Activated CD4-positive, alpha-beta T cell treated with anti-CD3 and anti-CD28 coated beads, Interleukin-2, amount 50 U/mL, for 48 hours (primary cell): Measurements from ENCODE around the gene ZGRF1.
"Not testable (repeated sequence)": the region's sequence is repeated elsewhere in the genome, so short reads cannot be mapped to it uniquely, and the experiment has no call there.

ENCODE experiments used
- DNase-seq, 2 experiments: peaks; one replicate each; pipeline ENCODE4 v3.0.0-alpha.2; 2020

Gene ZGRF1

DNA sequence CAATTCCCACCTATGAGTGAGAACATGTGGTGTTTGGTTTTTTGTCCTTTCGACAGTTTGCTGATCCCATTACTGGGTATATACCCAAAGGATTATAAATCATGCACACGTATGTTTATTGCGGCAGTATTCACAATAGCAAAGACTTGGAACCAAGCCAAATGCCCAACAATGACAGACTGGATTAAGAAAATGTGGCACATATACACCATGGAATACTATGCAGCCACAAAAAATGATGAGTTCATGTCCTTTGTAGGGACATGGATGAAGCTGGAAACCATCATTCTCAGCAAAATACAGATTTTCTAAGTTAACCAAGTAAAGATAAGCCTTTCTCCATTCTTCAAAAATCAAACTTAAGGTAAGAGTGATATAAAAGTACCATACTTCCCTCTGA is 82.4 kb downstream of the ZGRF1 start:
- not testable (repeated sequence) for DNase-seq

DNA sequence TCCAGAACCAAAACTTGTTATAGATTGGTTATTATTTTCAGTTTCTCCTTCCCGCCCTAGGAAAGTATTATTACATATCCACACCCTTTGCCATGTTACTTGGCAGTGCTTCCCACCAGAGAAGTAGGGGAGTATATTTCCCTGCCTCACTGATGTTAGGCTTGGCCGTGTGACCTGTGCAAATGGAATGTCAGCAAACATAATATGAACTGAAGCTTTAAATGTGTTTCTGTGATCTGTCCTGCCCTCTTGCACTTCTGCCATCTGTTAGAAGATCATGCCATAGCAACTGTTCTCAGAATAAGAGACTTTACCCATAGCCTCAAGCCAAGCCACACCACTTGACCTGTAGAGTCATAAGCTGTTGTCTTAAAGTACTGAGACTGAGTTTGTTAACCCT is 84.0 kb downstream of the ZGRF1 start:
- no peak for DNase-seq

DNA sequence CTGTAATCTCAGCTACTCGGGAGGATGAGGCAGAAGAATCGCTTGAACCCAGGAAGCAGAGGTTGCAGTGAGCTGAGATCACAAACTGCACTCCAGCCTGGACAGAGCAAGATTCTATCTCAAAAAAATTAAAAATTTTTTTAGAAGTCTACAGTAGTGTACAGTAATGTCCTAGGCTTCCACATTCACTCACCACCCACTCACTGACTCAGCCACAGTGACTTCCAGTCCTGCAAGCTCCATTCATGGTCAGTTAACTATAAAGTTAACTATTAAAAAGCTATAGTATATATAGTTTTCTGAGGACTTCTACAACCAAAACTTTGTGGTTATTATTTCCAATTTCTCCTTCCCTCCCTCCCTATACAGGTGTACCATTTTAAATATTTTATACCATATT is 86.0 kb downstream of the ZGRF1 start:
- DNase-seq = no peak

DNA sequence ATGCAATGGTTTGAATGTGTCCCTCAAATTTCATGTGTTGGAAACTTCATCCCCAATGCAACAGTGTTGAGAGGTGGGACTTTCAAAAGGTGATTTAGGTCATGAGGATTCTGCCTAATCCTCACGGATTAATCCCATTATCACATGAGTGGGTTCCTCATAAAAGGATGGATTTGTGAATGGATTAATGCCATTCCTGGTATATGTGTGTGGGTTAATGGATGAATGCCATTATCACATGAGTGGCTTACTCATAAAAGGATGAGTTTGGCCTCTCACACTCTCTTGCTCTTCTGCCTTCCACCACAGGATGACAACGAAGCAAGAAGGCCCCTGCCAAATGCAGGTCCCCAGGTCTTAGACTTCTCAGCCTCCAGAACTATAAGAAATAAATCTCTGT is 90.2 kb downstream of the ZGRF1 start:
- no peak for DNase-seq

DNA sequence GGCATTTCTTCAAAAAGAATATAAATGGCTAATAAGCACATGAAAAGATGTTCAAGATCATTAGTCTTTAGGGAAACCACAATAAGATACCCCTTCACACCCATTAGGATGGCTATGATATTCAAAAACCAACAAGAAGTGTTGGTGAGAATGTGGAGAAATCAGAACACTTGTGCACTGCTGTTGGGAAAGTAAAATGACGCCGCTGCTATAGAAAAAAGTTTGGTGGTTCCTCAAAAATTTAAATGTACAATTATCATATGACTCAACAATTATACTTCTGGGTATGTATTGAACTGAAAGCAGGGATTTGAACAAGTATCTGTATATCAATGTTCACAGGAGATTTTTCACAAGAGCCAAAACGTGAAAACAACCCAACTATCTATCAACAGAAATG is 91.4 kb downstream of the ZGRF1 start:
- no peak for DNase-seq

DNA sequence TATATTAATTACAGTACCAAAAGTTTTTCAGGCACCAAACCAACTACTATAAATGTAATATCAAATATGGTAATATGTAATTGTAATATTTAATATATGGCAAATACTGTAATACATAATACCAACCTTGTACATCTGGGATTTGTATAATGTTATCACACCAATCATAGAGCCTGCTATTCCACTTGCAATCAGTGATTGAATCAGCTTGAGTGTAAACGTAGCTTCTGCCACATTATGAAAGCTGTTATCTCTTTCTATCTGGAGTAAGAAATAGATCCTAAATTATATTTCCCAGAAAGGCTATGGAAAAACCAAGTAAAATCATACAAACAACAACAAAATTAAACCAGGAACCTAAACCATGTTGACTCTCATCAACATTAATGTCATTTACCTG is 96.0 kb downstream of the ZGRF1 start:
- no peak for DNase-seq

DNA sequence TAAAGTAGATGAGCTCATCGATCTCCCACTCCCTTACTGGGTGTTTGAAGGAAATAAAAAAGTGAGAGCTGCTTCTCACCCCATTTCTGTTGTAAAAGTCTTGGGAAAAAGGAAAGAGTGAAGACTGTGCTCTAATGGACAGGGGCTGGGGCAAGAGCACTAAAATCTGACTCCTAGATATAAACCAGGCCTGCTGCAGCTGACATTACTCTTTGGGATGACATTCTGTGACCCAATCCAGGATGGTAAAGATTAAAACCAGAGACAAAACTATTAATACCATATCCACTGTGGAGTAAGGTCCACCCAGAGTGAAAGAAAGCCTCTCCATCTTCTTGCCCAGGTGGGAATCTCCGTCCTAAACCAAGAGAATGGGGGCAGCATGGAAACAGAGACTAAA is 100.6 kb downstream of the ZGRF1 start:
- DNase-seq = no peak

DNA sequence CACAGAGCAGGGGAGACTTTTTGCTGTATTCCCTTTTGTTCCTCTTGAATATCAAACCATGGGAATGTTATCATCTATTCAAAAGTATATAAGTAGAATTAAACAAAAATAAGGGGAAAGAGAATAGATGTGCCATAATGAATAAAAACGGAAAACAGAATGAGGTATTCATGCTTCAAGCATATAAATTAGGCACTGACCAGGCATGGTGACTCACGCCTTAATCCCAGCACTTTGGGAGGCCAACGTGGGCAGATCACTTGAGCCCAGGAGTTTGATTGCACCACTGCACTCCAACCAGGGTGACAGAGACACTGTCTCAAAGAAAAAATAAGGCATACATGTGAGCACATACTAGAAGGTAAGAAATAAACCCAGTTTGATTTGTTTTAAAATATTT is 104.4 kb downstream of the ZGRF1 start:
- DNase-seq = no peak

DNA sequence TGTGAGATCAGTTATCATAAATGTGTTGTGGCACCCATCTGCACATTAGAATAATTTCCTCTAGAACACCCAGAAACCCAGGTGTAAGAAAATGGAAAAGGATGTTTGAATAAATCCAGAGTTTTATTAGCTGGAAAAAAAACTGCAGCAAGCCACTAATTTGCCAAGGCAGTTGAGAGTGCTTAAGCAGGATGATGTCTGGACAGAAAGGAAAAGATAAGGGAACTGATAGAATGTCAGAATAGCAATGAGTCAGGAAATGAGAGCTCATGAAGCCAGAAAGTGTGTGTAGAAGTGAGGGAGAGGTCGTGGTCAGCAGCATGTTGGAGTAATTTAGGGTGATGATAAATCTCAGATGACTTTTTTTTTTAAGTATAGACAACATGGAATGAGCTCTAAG is 105.6 kb downstream of the ZGRF1 start:
- no peak for DNase-seq

DNA sequence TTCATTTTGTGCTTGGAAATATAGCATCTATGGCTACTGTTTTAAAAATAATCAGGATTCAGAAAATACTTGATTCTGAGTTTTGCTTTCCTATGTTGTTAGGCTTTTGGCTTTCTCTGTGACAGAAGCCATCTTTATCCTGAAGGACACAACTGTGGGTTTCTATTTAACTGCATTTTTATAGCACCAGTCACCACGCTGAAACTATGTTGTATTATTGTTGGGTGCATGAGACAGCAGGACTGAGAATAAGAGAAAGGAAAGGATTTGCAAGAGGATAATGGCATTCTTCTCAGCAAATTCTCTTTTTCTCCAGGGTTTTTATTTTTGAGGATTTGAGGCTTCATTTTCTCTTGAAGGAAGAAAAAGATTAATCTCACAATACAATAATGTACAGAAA is 110.6 kb downstream of the ZGRF1 start:
- no peak for DNase-seq

DNA sequence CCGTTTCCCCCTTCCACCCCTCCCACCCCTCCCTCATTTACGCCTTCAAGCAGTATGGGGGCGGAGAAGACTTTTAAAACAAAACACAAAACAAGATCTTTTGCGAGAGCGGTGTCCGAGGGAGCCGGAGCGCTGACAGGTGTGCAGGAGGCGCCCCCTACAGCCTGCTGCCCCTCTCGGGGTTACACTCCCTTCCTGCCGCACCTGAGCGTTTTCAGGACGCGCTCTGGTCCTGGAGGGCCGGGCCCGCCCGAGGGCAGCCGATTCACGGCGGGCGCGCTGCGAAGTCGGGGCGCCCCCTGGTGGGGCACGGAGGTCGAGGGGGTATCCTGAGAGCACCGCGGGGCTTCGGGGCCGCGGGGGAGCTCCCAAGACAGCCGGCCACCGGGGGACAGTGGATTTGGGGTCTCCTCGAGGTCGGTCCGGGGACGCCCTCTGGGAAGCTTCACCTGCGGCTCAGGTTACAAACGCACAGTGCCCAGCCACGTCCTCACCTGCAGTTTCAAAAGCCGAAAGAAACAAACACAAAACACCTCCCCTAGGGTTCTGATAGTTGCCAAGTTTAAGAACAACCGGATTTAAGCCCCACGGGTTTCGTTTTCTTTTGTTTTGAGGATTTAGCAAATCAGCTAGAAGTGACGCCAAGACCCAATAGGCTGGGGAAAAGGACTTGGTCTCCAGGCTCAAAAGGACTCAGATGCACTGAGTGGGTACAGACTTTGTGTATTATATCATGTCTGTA is 112.8 kb downstream of the ZGRF1 start:
- peak; percentile 78 to 85 for DNase-seq

DNA sequence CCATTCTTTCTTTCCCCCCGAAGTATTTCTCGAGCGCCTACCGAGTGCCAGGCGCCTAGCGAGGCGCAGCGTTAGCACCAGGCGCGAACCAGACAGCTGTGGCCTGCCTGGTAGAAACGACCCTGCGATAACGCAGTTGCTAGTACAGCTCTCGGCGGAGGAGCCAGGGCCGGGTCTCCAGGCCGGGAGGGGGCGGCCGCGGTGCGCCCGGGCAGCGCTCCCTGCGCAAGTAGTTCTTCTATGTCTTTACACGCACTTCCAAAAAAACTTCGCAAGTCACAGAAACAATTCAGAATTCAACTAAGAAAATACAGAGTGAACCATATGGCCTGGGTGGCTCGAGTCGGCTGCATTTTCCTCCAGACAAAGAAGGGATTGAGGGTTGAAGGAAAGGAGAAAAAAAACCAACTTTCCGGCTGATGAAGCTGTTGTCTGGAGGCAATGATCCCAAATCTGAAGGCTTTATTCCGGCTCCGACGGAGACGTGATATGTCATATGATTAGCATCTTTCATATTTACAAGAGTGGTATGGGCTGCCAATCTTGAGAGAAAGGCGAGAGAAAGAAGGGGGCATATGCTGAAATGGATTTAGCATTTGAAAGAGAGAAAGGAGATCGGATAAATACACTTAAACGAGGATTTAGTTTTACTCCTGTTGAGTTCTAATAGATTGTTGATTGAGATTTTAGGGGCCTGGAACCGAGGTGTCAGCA is 113.5 kb downstream of the ZGRF1 start:
- peak; percentile 43 to 52 for DNase-seq

DNA sequence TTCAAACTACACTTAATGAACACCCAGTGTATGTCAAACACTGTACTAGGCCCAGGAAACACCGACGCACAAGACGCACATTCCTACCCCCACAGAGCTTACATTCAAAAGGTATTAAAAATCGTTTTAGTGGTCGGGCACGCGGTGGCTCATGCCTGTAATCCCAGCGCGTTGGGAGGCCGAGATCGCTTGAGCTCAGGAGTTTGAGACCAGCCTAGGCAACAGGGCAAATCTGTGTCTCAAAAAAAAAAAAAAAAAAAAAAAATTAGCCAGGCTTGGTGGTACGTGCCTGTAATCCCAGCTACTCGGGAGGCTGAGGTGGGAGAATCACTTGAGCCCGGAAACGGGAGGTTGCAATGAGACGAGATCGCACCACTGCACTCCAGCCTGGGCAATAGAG is 114.3 kb downstream of the ZGRF1 start:
- DNase-seq = not testable (repeated sequence)

DNA sequence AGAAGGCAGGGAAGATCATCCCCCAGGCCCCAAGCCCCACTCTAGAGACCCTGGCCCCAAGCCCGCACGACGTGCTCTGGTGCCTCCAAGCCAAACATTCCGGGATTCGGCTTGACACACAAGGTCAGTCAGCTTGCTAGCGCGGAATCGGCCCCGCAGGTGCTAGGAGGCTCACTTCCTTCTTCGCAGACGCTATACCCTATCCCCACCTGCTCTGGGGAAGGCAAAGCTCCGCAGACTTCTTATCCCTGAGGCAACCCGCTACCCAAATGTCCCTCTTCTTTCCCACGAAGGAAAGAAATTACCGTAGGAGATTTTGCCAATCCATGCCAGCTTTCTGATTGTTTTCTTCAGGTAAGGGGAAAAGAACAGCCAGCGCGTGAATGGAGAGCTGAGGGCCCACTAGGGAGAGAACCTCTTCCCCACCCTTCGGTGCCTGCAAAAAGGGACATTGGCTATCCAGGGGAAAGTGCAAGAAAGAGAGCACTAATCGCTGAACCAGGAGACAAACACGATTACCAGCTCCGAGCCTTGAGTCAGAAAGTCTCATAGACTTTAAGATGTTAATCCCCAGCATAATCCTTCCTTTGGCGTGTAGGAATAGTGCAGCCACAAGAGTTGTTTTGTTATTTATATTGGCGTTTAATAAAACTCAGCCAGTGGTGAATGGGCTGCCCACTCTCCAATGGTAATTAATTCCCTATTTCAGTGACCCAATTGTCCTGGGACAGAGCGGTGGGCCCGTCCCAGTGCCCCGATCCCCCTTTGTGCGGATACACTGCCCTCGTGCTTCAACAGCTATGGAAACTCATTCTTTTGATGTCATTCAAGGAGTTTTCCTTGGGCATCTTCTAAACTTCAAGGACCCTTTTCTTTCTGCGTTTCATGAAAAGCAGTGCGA is 115.3 kb downstream of the ZGRF1 start:
- DNase-seq = peak; percentile 5 to 8

DNA sequence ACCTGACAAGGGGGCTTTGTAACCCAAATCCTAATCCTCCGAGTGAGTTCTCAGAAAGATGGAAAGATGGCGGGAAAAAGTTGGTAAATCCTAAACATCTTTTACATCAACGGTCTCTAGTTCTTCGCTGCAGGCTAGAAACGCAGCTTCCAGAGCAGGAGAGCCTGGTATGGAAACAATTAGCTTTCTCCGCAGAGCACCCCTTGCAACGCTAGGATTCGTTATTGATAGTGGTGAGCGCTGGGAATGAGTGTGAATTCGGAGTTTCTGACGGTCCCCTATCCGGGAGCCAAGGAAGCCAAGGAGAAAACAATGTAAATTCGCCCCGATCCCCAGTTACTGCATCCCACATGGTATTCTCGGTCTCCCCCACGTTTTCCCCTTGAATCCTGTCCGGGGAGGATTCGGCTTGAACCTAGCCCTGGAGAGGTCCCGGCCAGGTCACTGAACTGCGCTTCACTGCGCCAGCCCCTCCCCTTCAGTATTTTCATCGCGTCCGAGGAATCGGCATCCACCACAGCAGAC is 116.0 kb downstream of the ZGRF1 start:
- peak in 1 of 2 experiments; percentile 2 for DNase-seq

DNA sequence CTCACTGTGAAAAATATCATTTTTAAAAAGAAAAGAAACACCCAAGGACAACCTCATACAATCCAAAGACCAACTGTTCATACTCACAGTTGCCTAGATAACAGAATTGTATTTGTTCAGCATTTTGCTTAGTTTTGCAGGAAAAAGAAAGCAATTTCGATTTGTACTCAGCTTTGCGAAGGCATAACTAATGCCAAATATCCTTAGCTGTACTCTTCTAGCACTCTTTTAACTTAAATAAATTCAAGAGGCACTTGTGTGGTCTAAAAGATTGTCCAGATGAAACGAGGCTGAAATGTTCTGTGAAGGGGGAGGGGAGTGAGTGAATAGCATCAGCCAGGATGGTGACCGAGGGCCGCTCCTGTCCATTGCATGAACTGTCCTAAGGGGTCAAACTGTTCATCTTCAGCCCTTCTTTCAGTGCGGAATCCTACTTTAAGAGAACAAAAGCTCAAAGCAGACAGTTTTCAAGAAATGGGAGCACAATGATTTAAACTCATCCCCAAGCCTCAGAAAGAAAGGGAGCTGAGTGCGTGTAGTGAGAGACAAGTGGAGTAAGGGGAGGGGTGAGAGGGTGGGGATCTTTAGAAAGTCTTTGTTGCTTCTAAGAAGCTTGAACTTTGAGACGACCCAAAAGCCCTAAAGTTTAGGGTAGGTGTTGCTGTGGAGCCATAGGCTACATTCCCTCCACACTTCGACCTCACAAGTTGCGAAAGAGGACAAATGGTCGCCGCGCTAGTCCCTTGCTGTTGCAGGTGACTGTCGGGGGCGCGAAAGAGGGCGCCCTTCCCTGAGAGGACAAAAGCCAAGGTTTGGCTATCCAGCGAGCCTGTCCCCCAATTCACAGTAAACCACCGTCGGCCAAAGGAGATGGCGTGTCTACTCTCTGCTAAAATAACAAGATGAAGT is 116.8 kb downstream of the ZGRF1 start:
- DNase-seq = peak; percentile 5 to 21

DNA sequence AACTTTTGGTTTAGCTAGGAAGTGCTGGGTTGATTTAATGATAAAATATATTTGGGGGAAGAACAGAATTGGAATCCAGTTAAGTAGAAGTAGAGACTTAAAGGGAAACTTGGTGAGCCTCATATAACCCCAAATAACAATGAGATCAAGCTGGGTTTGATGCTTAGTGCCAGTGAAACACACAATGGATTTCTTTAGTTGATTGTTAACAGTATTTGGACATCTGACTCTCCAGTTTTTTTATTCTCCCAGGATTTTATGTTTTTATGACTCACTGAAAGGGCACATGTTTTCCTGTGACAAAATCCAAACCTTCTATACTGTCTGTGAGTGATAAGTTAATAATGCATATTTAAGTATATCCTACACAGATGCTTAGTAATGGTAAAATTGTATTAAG is 118.0 kb downstream of the ZGRF1 start:
- no peak for DNase-seq

DNA sequence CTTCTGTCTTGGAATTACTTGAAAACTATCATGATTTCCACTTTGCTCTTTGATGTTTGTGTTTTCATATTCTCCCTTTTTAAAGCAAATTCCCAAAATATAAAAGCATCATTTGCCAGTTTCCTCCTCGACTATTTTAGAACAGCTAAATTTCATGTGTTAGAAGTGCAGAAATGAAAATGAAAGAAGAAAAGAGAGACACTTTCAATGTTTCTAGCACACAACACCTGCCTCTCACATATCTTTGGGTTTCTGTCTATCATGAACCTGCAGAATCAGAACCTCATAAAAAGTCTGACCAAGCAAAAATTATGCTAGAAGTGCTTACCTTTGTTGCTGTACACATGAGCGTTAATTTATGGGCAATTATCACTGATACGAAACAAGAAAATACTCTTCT is 118.8 kb downstream of the ZGRF1 start:
- no peak for DNase-seq

DNA sequence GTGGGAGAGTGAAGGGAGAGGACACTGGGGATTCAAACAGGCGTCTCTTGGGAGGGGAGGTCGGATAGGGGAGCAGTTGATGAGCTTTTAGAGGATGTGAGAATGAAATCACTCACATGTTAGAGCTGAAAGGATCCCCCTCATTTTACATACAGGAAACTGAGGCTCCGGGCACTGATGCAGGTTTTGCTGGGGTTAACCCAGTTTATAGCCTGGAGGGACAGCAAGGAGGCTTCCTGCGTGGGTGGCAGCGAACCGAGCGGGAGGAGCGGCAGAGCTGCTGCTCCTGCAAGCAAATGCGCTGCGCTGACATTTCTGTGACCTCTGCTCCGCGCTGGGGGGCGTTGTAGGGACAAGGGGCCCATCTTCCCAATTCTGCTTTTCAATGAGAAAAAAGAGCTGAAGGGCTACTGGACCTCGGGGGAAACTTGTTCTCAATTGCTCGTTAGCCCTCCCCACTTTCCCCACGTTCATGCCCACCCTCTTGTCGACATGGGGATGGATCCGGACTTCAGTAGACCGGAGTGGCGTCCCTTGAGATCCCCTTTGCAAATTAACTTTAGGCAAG is 119.6 kb downstream of the ZGRF1 start:
- peak; percentile 18 to 46 for DNase-seq

DNA sequence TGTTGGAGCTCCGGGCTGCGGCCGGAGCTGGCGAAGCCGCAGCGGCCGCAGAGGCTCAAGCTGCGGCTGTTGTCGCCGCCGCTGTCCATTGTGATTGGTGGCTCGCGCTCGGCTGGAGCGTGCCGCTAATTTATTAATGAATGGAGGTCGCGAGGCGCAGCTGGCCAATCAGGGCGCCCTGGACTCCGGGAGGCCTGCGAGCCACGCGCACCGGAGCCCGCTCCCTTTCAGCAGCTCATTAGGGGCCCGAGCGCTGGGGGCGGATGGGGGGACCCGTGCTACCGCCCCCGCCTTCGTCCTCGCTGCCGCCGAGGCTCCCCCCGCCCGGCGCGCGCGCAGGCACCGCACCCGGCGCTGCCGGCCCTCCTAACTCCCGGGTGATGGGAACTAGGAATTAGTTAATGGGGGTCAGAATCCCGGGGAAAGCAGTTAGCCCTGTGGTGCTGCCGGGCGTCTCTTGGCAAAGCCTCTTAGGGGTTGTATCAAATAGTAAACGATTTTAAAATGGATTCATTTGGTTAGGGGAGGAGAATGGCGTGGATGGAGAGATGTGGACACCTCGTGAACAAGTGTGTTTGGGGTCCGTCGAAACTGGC is 120.1 kb downstream of the ZGRF1 start:
- peak; percentile 3 to 18 for DNase-seq

DNA sequence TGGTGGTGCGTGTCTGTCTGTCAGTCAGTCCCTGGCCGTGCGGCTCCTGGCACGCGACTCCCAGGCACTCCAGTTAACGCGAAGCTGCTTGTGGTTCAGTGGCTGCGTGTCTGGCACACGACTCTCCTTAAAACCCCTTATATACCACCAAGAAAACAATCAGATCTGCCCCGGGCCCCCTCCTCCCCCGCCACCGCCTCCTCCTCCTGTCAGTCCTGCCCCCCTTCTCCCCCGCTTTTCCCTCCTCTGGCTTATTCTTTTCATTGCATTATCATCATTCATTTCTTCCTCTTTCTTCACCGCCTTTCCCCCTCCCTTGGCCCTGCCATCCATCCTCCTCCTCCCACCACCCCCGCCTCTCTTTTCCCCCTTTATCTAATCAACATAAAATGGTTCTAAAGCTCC is 120.6 kb downstream of the ZGRF1 start, which contains the start of gene NEUROG2:
Gene NEUROG2, minus strand, starts transcription at position 115 of the 405 bp plus-strand sequence. CDS start 705 bp downstream, outside the sequence.
- no peak for DNase-seq
